Neural crest cell (in vitro differentiated cells): ENCODE results near the gene DSE. TPM values are rescaled to one million over a fixed set of nuclear protein-coding genes. Genes with fewer than 3 reads are reported as not detected.

Source experiments
- DNase-seq: peaks from one replicate; pipeline ENCODE4 v3.0.0; 2021; ENCODE audit warnings: low read depth, mixed read lengths, low spot score
- H3K27ac Mint-ChIP-seq: one replicate; pipeline ENCODE4 v1.8.0; 2021; ENCODE audit warnings: mild to moderate bottlenecking, mixed read lengths; ENCODE audit not compliant: unreplicated experiment
- H3K27me3 Mint-ChIP-seq: 2 replicates; pipeline ENCODE4 v1.8.0; 2021; ENCODE audit warnings: low read depth, mild to moderate bottlenecking, mixed read lengths
- H3K36me3 Mint-ChIP-seq: 2 replicates; pipeline ENCODE4 v1.8.0; 2021; ENCODE audit warnings: low read depth, mild to moderate bottlenecking, mixed read lengths
- H3K4me1 Mint-ChIP-seq: 2 replicates; pipeline ENCODE4 v1.8.0; 2021; ENCODE audit warnings: mixed read lengths
- H3K4me3 Mint-ChIP-seq: one replicate; pipeline ENCODE4 v1.8.0; 2021; ENCODE audit warnings: mild to moderate bottlenecking, mixed read lengths
- H3K9me3 Mint-ChIP-seq: 2 replicates; pipeline ENCODE4 v1.8.0; 2021; ENCODE audit warnings: mixed read lengths
- CTCF ChIP-seq: fragments of 200-600 bp; sonication (generic); conservative IDR thresholded peaks from 2 replicates; pipeline ENCODE4 v1.5.0; 2021; ENCODE audit warnings: antibody characterized with exemption, mild to moderate bottlenecking
- total RNA-seq: library from RNA; stranded (reverse); gene quantifications from 2 replicates; pipeline ENCODE4 v1.2.1, GENCODE V29; 2021

The DSE gene
- total RNA-seq, 1 donor from 2014 or later = 21.0 TPM

DNA sequence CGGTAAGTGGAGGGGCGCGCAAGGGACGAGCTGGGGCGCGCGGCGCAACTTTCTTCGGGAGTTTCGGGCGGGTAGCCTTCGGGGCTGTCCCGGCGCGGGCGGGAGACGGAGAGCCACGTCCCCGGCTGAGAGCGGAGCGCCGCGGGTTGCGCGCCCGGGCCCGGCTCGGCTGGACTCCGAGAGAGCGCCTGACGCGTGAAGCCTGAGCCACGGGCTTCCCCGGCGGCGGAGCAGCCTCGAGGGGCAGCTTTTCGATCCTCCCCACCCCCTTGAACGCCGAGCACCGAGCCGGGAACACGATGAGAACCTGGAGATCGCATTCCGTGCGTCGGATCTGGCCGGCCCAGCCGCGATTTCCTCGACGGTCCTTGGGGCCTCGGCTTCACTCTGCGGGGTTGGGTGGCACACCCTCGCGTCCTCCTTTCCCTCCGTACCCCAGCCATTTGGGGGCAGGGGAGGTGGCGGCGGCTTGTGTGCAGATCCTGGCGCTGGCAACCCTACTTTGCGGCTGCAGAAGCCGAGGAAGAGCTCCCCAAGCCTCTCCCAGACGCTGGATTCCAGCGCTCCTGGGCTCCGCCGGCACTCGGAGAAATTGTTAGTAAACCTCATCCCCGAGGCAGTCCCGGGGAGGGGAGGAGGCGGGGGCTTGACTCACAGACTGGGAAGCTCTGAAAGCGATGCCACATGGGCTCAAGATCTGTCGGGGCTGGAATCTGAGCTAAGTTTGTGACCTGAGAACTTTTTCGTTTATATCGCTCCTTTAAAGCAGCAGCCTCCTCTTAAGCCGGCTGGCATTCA is 572 bp downstream of the DSE start:
- TF ChIP-seq CTCF = no peak
- H3K36me3 Mint-ChIP-seq = no peaks in the 10 kb centered on the region
- peak overlapping the region; percentile 92 for H3K4me3 Mint-ChIP-seq
- H3K4me1 Mint-ChIP-seq = peaks cover 13% of the 10 kb centered on the region
- peak overlapping the region; percentile 43 for H3K27ac Mint-ChIP-seq
- DNase-seq = peak; percentile 63
- H3K9me3 Mint-ChIP-seq = no peaks in the 10 kb centered on the region
- peaks cover 3% of the 10 kb centered on the region for H3K27me3 Mint-ChIP-seq

- Mint-ChIP-seq H3K4me3 (peak overlapping the region; percentile 92), H3K27ac (no peak overlapping the region), H3K36me3 (no peaks in the 10 kb centered on the region), H3K4me1 (peaks cover 13% of the 10 kb centered on the region), H3K27me3 (peaks cover 3% of the 10 kb centered on the region), H3K9me3 (no peaks in the 10 kb centered on the region)
- DNase-seq = no peak
- no peak for TF ChIP-seq CTCF
Observed at GRCh38 chr6:116371918-116372209, 1.1 kb downstream of the DSE start.

- H3K36me3 Mint-ChIP-seq = no peaks in the 10 kb centered on the region
- peak overlapping the region; percentile 27 for H3K27ac Mint-ChIP-seq
- peak overlapping the region; percentile 49 for H3K4me3 Mint-ChIP-seq
- TF ChIP-seq CTCF = no peak
- no peak for DNase-seq
- peaks cover 3% of the 10 kb centered on the region for H3K27me3 Mint-ChIP-seq
- no peaks in the 10 kb centered on the region for H3K9me3 Mint-ChIP-seq
- peaks cover 13% of the 10 kb centered on the region for H3K4me1 Mint-ChIP-seq
Observed at GRCh38 chr6:116373300-116373699, 2.6 kb downstream of the DSE start.

DNA sequence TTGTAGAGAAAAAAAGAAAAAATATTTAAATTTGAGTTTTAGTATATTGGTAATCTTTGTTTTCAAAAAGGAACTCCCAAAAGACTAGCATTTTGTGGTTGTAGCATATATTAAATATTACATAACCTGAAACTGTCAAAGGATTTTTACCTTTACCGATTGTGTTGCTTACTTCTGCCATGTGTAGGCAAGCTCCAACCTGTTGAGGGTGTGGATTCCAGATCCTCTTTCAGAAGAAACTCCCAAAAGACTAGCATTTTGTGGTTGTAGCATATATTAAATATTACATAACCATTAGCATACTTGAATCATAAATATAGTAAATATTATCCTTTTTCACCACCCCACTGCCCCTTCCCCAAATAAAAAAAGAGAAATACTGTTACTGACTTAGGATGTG is 3.2 kb downstream of the DSE start:
- peaks cover 13% of the 10 kb centered on the region for H3K4me1 Mint-ChIP-seq
- TF ChIP-seq CTCF = no peak
- H3K9me3 Mint-ChIP-seq = no peaks in the 10 kb centered on the region
- H3K27me3 Mint-ChIP-seq = peaks cover 3% of the 10 kb centered on the region
- no peak for DNase-seq
- H3K4me3 Mint-ChIP-seq = peak overlapping the region; percentile 59
- no peaks in the 10 kb centered on the region for H3K36me3 Mint-ChIP-seq
- H3K27ac Mint-ChIP-seq = no peak overlapping the region

GRCh38 chr6:116374586-116374985 is 3.8 kb downstream of the DSE start:
- Mint-ChIP-seq H3K27me3 (peaks cover 3% of the 10 kb centered on the region), H3K9me3 (no peaks in the 10 kb centered on the region), H3K4me3 (peak overlapping the region; percentile 59), H3K27ac (no peak overlapping the region), H3K4me1 (peaks cover 13% of the 10 kb centered on the region), H3K36me3 (no peaks in the 10 kb centered on the region)
- no peak for DNase-seq
- no peak for TF ChIP-seq CTCF
